GM18508 (cell line): Measurements from ENCODE around the gene TBL1X.

Experiments
- ATAC-seq: cut with Tn5 transposase; IDR thresholded peaks from one replicate; pipeline ENCODE4 v1.9.1; 2021; ENCODE audit warnings: moderate number of reproducible peaks; ENCODE audit not compliant: insufficient read depth, unreplicated experiment

The TBL1X gene

GRCh38 chrX:9785944-9786797 is 321.3 kb downstream of the TBL1X start, which contains the start of gene SHROOM2:
Gene SHROOM2 (plus strand): TSS chrX:9786429. CDS start chrX:9786546, 117 bp downstream.
- no peak for ATAC-seq

- ATAC-seq: no peak
These were observed 322.2 kb downstream of the TBL1X start for GRCh38 chrX:9786798-9787635.

GRCh38 chrX:9788911-9789310 is 324.1 kb downstream of the TBL1X start:
- no peak for ATAC-seq

GRCh38 chrX:9789555-9789954 is 324.7 kb downstream of the TBL1X start:
- no peak for ATAC-seq
